Measurements from ENCODE around the gene ZNF382. TPM values are rescaled to one million over a fixed set of nuclear protein-coding genes. Genes with fewer than 3 reads are reported as not detected.

Gene ZNF382
- total and polyA plus RNA-seq, 10 of the 15 experiments (the other 5 are each of a cell fraction or from before 2014, with no cell fraction given), result 0.02 to 0.74 (median 0.55) TPM

DNA sequence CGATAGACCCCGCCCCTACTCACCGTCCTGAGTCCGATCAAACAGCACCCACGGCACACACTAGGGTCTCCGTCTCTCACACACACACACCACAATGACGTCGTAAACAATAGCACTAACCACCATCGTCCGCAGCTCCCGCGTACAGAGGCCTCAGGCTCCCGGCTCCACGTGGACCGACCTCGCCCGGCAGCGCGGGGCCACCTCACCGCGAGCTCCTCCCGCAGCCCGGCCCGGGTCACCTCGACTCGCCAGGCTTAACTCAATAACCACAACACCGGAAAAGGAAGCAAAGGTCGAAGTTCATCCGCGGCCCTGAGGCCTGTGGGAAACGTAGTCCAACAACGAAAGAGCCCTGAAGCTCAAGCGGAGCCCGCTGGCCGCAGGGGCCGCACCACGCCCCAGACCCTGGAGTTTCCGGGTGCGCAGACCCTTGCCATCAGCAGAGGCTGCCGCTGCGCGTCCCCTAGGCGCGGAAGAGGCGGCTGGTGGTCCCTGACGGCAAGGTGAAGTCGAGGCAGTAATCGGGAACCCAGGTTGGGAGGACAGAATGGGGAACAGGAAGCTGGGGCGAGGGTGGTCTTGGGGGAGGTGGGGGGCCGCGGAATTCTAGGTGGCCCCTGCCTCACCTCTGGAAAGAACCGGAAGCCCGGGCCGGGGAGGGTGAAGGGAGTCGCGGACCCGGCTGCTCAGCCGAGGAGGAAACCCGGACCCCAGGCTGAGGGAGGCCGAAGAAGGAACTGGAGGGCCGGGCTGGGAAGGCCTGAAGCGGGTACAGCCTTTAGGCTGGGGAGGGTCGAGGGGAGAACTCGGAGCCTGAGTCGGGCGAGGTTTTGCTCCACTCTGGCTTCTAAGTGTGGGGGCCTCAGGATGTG, 31.9 kb upstream of the ZNF382 start, which contains the start of gene ZNF529:
ZNF529 (minus strand) TSS at position 273 of the 875 bp plus-strand sequence. CDS start 946 bp downstream, outside the sequence.
- ChIA-PET POLR2A (interaction anchor here (0.6 to 1.4 kb wide), 5 partner anchors 44 to 795 kb away, joined by 3 to 9 read pairs (median 4); partner anchors contain the start of genes ZNF260 and ZNF345), CTCF (interaction anchor here (0.9 kb wide), 1 partner anchor 32 kb away, joined by 3 read pairs; the partner anchor contains the start of gene ZNF382), RAD21 (ENCODE audit: unreplicated experiment) (interaction anchor here (1.0 to 1.9 kb wide), 3 partner anchors 31 to 276 kb away, joined by 3 to 13 read pairs (median 4); partner anchors contain the start of gene ZNF382), SMC1A (ENCODE audit: uncharacterized antibody, unreplicated experiment) (interaction anchor here (0.9 to 1.8 kb wide), 5 partner anchors 29 to 277 kb away, joined by 3 to 5 read pairs (median 5); partner anchors contain the start of genes ZNF260, ZNF345, ZNF382 and ZNF850)
- H3K27me3 ChIP-seq (replicated peaks in 1 of 2; ENCODE audit: control insufficient read depth in 2 of 2, insufficient read depth in 2 of 2, low read length in 1 of 2), result no peaks in the 10 kb centered on the region
- no peaks in the 10 kb centered on the region for H3K4me1 ChIP-seq (ENCODE audit: control insufficient read depth, insufficient read depth, low read length)
- ATAC-seq, result peak; percentile 97
- peaks cover 22% of the 10 kb centered on the region for H3K79me2 ChIP-seq (ENCODE audit: control insufficient read depth, insufficient read depth, low read length)
- no TSS peak for BruUV-seq (replicated peaks)
- peak; percentile 74 for DNase-seq (ENCODE audit: low read depth, low spot score)
- H3K9ac ChIP-seq (ENCODE audit: control insufficient read depth, insufficient read depth, low read length), result peak within 1 kb of the TSS; percentile 79
- FAIRE-seq, result peak; percentile 54
- in situ Hi-C loops (cut with MboI), result no loop called here
- H3K4me2 ChIP-seq (ENCODE audit: control insufficient read depth, insufficient read depth), result peak within 1 kb of the TSS; percentile 67
- H3K9me3 ChIP-seq (replicated peaks; ENCODE audit: control insufficient read depth, insufficient read depth, low read length), result peaks cover 11% of the 10 kb centered on the region
- H3K4me3 ChIP-seq, result peak within 1 kb of the TSS; percentile 91
- intact Hi-C loops (cut with micrococcal nuclease; ENCODE audit: unreplicated experiment), result loop anchor here (1.0 kb wide), 1 partner anchor 45 kb away; the partner anchor contains the start of gene ZNF260
- peaks cover 0 to 6% of the 10 kb centered on the region in 2 experiments; a peak in 3 of 4 replicates for H3K36me3 ChIP-seq (ENCODE audit: control insufficient read depth in 2 of 2, insufficient read depth in 2 of 2, low read length in 1 of 2)
- H3K27ac ChIP-seq (ENCODE audit: control insufficient read depth, insufficient read depth), result peak within 1 kb of the TSS; percentile 87
- under 1% methylated on average over 45 of the region's 66 CpGs for WGBS (ENCODE audit: insufficient coverage, insufficient replicate concordance, low lambda C conversion rate, missing lambda C conversion rate)
- H4K20me1 ChIP-seq (ENCODE audit: control insufficient read depth, insufficient read depth), result no peaks in the 10 kb centered on the region
- H2AFZ ChIP-seq (ENCODE audit: control insufficient read depth, low read depth, low read length), result peak within 1 kb of the TSS; percentile 93
- TF ChIP-seq, protein P1, sequence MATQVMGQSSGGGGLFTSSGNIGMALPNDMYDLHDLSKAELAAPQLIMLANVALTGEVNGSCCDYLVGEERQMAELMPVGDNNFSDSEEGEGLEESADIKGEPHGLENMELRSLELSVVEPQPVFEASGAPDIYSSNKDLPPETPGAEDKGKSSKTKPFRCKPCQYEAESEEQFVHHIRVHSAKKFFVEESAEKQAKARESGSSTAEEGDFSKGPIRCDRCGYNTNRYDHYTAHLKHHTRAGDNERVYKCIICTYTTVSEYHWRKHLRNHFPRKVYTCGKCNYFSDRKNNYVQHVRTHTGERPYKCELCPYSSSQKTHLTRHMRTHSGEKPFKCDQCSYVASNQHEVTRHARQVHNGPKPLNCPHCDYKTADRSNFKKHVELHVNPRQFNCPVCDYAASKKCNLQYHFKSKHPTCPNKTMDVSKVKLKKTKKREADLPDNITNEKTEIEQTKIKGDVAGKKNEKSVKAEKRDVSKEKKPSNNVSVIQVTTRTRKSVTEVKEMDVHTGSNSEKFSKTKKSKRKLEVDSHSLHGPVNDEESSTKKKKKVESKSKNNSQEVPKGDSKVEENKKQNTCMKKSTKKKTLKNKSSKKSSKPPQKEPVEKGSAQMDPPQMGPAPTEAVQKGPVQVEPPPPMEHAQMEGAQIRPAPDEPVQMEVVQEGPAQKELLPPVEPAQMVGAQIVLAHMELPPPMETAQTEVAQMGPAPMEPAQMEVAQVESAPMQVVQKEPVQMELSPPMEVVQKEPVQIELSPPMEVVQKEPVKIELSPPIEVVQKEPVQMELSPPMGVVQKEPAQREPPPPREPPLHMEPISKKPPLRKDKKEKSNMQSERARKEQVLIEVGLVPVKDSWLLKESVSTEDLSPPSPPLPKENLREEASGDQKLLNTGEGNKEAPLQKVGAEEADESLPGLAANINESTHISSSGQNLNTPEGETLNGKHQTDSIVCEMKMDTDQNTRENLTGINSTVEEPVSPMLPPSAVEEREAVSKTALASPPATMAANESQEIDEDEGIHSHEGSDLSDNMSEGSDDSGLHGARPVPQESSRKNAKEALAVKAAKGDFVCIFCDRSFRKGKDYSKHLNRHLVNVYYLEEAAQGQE (IDR thresholded peaks at IDR 0.05; ENCODE audit: low read depth, low read length), result no peak
- TF ChIP-seq IKZF2 (IDR thresholded peaks at IDR 0.05) (no peak; a peak in 1 of 4 replicates), SIX5 (IDR thresholded peaks at IDR 0.05; ENCODE audit: low read depth, low read length, severe bottlenecking) (peak; percentile 89), NKRF (conservative IDR thresholded peaks at IDR 0.05) (peak; percentile 94), CREM (IDR thresholded peaks at IDR 0.05; ENCODE audit: low read depth) (peak; percentile 85), TARDBP (IDR thresholded peaks at IDR 0.05; ENCODE audit: borderline replicate concordance) (peak; percentile 95), NFYB (IDR thresholded peaks at IDR 0.05; ENCODE audit: insufficient read depth, low read depth, low read length) (no peak)
- TF ChIP-seq, protein P2, sequence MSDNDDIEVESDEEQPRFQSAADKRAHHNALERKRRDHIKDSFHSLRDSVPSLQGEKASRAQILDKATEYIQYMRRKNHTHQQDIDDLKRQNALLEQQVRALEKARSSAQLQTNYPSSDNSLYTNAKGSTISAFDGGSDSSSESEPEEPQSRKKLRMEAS (IDR thresholded peaks at IDR 0.05; ENCODE audit: low read depth, low read length), result peak; percentile 95
- TF ChIP-seq, protein P3, sequence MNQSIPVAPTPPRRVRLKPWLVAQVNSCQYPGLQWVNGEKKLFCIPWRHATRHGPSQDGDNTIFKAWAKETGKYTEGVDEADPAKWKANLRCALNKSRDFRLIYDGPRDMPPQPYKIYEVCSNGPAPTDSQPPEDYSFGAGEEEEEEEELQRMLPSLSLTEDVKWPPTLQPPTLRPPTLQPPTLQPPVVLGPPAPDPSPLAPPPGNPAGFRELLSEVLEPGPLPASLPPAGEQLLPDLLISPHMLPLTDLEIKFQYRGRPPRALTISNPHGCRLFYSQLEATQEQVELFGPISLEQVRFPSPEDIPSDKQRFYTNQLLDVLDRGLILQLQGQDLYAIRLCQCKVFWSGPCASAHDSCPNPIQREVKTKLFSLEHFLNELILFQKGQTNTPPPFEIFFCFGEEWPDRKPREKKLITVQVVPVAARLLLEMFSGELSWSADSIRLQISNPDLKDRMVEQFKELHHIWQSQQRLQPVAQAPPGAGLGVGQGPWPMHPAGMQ (IDR thresholded peaks at IDR 0.05; ENCODE audit: borderline replicate concordance), result 0 out of 2 replicates have a peak, but pooled peaks have one; percentile 35
- TF ChIP-seq, protein P4, sequence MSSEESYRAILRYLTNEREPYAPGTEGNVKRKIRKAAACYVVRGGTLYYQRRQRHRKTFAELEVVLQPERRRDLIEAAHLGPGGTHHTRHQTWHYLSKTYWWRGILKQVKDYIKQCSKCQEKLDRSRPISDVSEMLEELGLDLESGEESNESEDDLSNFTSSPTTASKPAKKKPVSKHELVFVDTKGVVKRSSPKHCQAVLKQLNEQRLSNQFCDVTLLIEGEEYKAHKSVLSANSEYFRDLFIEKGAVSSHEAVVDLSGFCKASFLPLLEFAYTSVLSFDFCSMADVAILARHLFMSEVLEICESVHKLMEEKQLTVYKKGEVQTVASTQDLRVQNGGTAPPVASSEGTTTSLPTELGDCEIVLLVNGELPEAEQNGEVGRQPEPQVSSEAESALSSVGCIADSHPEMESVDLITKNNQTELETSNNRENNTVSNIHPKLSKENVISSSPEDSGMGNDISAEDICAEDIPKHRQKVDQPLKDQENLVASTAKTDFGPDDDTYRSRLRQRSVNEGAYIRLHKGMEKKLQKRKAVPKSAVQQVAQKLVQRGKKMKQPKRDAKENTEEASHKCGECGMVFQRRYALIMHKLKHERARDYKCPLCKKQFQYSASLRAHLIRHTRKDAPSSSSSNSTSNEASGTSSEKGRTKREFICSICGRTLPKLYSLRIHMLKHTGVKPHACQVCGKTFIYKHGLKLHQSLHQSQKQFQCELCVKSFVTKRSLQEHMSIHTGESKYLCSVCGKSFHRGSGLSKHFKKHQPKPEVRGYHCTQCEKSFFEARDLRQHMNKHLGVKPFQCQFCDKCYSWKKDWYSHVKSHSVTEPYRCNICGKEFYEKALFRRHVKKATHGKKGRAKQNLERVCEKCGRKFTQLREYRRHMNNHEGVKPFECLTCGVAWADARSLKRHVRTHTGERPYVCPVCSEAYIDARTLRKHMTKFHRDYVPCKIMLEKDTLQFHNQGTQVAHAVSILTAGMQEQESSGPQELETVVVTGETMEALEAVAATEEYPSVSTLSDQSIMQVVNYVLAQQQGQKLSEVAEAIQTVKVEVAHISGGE (CRISPR knock-in tag; IDR thresholded peaks at IDR 0.05), result no peak
